GM12878 (cell line): ENCODE data around the gene KAT2A. TPM values are rescaled to one million over a fixed set of nuclear protein-coding genes. Genes with fewer than 3 reads are reported as not detected.

Experiments
- BCLAF1 ChIP-seq: fragments of 450-650 bp; IDR thresholded peaks from 2 replicates; pipeline ENCODE4 v1.6.1; 2017; ENCODE audit warnings: antibody characterized with exemption, mild to moderate bottlenecking, moderate library complexity
- CREB1 ChIP-seq: IDR thresholded peaks from 2 replicates; pipeline ENCODE4 v1.6.1; 2012; ENCODE audit warnings: low read depth, mild to moderate bottlenecking, inconsistent platforms
- PAX5 ChIP-seq: IDR thresholded peaks from 2 replicates; pipeline ENCODE4 v1.6.1; 2011; ENCODE audit warnings: low read depth, low read length, borderline replicate concordance
- SRF ChIP-seq, 2 experiments: IDR thresholded peaks; 2 replicates each; pipeline ENCODE4 v1.6.1; 2011; ENCODE audit warnings: low read depth in 2 of 2, low read length in 2 of 2, mild to moderate bottlenecking in 1 of 2, moderate library complexity in 1 of 2
- STAT3 ChIP-seq: IDR thresholded peaks from 2 replicates; pipeline ENCODE4 v1.6.1; 2011; ENCODE audit warnings: low read depth, low read length, improper control_type of control experiment
- SUZ12 ChIP-seq: fragments of 200-600 bp; sonication (generic); IDR thresholded peaks from one replicate; pipeline ENCODE4 v1.6.1; 2018; ENCODE audit warnings: antibody characterized with exemption, mild to moderate bottlenecking; ENCODE audit not compliant: unreplicated experiment
- TAF1 ChIP-seq: IDR thresholded peaks from 2 replicates; pipeline ENCODE4 v1.6.1; 2011; ENCODE audit warnings: mild to moderate bottlenecking, low read depth, low read length, borderline replicate concordance
- USF1 ChIP-seq: IDR thresholded peaks from 2 replicates; pipeline ENCODE4 v1.6.1; 2011; ENCODE audit warnings: borderline replicate concordance, low read depth, mild to moderate bottlenecking, moderate library complexity, mixed read lengths, low read length; ENCODE audit not compliant: insufficient read depth; ENCODE audit errors: extremely low read length
- polyA plus RNA-seq, 11 experiments: library from polyadenylated mRNA; depleted of rRNA in 4 of 11; unstranded in 6 of 11; stranded (reverse) in 5 of 11; fragments of >200 nt; fragmentation: Nextera tagmentation in 4 of 11; fragmentation: Illumina TruSeq in 1 of 11; extraction: Ambion mirVana in 4 of 11; extraction: Trizol in 1 of 11; gene quantifications; 1 replicate in 1 of 11; 2 replicates in 10 of 11; pipeline versions ENCODE4 v1.2.1 to v1.2.3, GENCODE V29; 2011 to 2016; ENCODE audit warnings: inconsistent platforms in 2 of 11, missing spikeins in 2 of 11, low read depth in 1 of 11
- total RNA-seq, 4 experiments: library from RNA; depleted of rRNA in 3 of 4; stranded (reverse); fragments of >200 nt in 3 of 4; fragmentation: Illumina TruSeq in 1 of 4; extraction: Trizol in 1 of 4; gene quantifications; 2 replicates each; pipeline versions ENCODE4 v1.2.1 to v1.2.3, GENCODE V29; 2013 to 2021

KAT2A gene
- total and polyA plus RNA-seq, 10 of the 15 experiments (the other 5 are each of a cell fraction or from before 2014, with no cell fraction given) = 0.85 to 47.5 (median 14.6) TPM

GRCh38 chr17:42068979-42069378 lies 52.2 kb downstream of the KAT2A start (continued):
- TF ChIP-seq BCLAF1 = no peak
- no peak for TF ChIP-seq TAF1
- no peak for TF ChIP-seq USF1
- no peak for TF ChIP-seq SRF (IDR thresholded peaks at IDR 0.05; ENCODE audit: low read depth in 2 of 2, low read length in 2 of 2)
- no peak for TF ChIP-seq CREB1
- TF ChIP-seq PAX5 = no peak
- no peak for TF ChIP-seq SUZ12
- no peak for TF ChIP-seq STAT3
